Retinal pigment epithelial cell (primary cell): ENCODE measurements around the gene GALNT2.
A peak's percentile ranks its signal among the peaks of the same experiment; 100 is the strongest.

Source experiments
- DNase-seq: peaks from one replicate; pipeline ENCODE4 v3.0.0-alpha.2; 2010; ENCODE audit warnings: low read depth
- H3K4me3 ChIP-seq: 2 replicates; pipeline ENCODE4 v1.5.1; 2011; ENCODE audit warnings: mild to moderate bottlenecking, low read length, control low read depth, moderate library complexity
- CTCF ChIP-seq: conservative IDR thresholded peaks from 2 replicates; pipeline ENCODE4 v1.5.1; 2011; ENCODE audit warnings: low read depth, low read length, control low read depth, inconsistent platforms

The GALNT2 gene

DNA sequence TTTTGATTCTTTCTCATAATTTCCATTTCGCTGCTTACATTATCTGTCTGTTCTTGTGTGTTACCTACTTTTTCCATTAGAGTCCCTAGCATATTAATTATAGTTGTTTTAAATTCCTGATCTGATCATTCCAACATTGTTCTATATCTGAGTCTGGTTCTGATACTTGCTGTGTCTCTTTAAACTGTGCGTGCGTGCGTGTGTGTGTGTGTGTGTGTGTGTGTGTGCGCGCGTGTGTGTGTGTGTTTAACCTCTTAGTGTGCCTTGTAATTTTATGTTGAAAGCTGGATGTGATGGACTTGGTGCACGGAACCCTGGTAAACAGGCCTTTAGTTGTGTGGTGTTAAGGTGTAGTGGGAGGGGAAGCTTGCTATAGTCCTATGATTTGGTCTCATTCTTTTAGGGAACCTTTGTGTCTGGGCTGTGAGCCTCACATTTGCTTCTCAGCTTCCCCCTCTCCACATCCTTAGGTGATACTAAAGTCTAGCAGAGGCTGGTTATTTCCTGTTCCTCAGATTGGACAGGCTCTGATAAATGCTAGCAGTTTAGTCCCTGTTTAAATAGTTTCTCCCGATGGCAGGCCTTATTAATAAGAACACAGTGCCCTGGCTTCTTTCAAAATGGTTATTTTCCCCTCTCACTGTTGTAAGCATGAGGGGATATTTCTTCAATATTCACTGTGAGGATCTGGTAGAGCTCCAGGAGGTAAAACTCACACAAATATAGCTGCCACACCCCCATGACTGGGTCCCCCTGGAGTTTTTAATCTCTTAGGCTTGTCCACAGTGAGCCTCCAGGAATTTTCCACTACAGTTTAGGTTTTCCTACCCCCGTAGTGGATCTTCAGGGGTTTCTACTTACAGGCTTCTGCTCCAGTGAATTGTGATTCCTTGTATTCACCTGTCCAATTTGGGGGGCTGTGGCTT, 118.3 kb downstream of the GALNT2 start:
- H3K4me3 ChIP-seq, result no peak overlapping the region
- TF ChIP-seq CTCF, result no peak
- DNase-seq, result no peak

- no peak overlapping the region for H3K4me3 ChIP-seq
- DNase-seq, result peak; percentile 39
- no peak for TF ChIP-seq CTCF
Observed at GRCh38 chr1:230186003-230186863, 119.2 kb downstream of the GALNT2 start.

- no peak overlapping the region for H3K4me3 ChIP-seq
- no peak for DNase-seq
- TF ChIP-seq CTCF, result no peak
Observed at GRCh38 chr1:230186874-230187273, 119.8 kb downstream of the GALNT2 start.

DNA sequence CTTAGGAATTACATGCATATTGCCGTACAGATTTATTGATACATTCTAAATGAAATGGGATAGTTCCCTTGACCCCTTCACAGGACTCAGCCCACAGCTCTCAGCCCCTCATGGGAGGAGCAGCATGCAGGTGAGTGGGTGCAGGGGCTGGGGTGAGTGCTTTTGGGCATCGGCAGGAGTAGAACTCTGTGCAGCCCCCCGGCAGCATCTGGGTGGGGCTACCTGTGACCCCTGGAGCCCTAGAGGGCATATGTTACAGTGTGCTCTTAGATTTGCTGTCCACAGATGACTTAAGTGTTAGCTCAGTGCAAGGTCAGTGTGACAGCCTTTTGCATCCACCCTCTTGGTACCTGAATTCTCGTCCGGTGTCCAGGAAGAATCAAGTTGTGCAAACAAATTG, 120.3 kb downstream of the GALNT2 start:
- no peak for TF ChIP-seq CTCF
- DNase-seq, result no peak
- H3K4me3 ChIP-seq, result no peak overlapping the region

GRCh38 chr1:230188826-230189225, 121.8 kb downstream of the GALNT2 start:
- H3K4me3 ChIP-seq, result no peak overlapping the region

DNA sequence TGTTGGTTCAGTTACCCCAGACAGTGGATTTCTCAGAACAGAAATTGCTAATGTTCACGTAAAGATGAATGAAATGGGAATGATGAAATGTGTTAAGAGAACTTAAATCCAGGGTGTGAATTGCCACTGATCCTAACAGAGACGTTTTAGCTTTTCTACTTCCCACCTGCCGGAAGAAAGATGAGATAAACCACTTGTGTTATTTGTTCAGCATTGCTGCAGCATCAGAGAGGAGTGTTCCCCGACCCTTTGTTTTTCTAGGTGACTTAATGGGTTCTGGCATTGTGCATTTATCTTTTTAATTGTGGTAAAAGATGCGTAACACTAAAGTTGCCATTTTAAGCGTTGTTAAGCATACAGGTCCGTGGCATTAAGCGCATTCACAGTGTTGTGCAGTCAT, 122.3 kb downstream of the GALNT2 start:
- no peak for TF ChIP-seq CTCF
- DNase-seq, result no peak
- no peak overlapping the region for H3K4me3 ChIP-seq

More at GRCh38 chr1:230188826-230189225, 121.8 kb downstream of the GALNT2 start:
- TF ChIP-seq CTCF, result no peak
- no peak for DNase-seq
